DOHH2 (cell line): ENCODE measurements around the gene EHBP1L1.

Experiments used
- H3F3A ChIP-seq: fragments of 200-600 bp; sonication (generic), shearing (Covaris generic); 2 replicates; pipeline ENCODE4 v1.6.0; 2016; ENCODE audit warnings: antibody characterized with exemption, mild to moderate bottlenecking; ENCODE audit not compliant: control insufficient read depth, insufficient read depth
- H3K27ac ChIP-seq: fragments of 200-600 bp; sonication (generic); 2 replicates; pipeline ENCODE4 v1.5.1; 2014; ENCODE audit warnings: low read depth, mild to moderate bottlenecking, low read length, moderate library complexity
- H3K27me3 ChIP-seq: fragments of 200-600 bp; sonication (generic); 2 replicates; pipeline ENCODE4 v1.6.1; 2014; ENCODE audit warnings: mild to moderate bottlenecking, low read length, mixed read lengths; ENCODE audit not compliant: control insufficient read depth
- H3K36me3 ChIP-seq: fragments of 200-600 bp; sonication (generic); 2 replicates; pipeline ENCODE4 v1.6.1; 2014; ENCODE audit warnings: mild to moderate bottlenecking, low read length, moderate library complexity, mixed read lengths; ENCODE audit not compliant: control insufficient read depth
- H3K4me1 ChIP-seq: fragments of 200-600 bp; sonication (generic); 2 replicates; pipeline ENCODE4 v1.6.1; 2014; ENCODE audit warnings: mild to moderate bottlenecking, low read length, mixed read lengths; ENCODE audit not compliant: control insufficient read depth
- H3K4me2 ChIP-seq: fragments of 200-600 bp; sonication (generic); 2 replicates; pipeline ENCODE4 v1.6.0; 2014; ENCODE audit warnings: mild to moderate bottlenecking, low read length, moderate library complexity
- H3K4me3 ChIP-seq: fragments of 200-600 bp; sonication (generic); 2 replicates; pipeline ENCODE4 v1.5.1; 2014; ENCODE audit warnings: mild to moderate bottlenecking, low read length, mixed read lengths
- H3K79me2 ChIP-seq: fragments of 200-600 bp; sonication (generic); 2 replicates; pipeline ENCODE4 v1.6.1; 2014; ENCODE audit warnings: mild to moderate bottlenecking, low read length, mixed read lengths; ENCODE audit not compliant: control insufficient read depth
- H3K9me2 ChIP-seq: fragments of 200-600 bp; sonication (generic); replicated peaks from 2 replicates; pipeline ENCODE4 v1.6.1; 2014; ENCODE audit warnings: mild to moderate bottlenecking, low read length, mixed read lengths; ENCODE audit not compliant: control insufficient read depth
- H3K9me3 ChIP-seq: fragments of 200-600 bp; sonication (generic); 2 replicates; pipeline ENCODE4 v1.6.1; 2014; ENCODE audit warnings: antibody characterized with exemption, low read length, mixed read lengths; ENCODE audit not compliant: control insufficient read depth, insufficient read depth
- H4K20me1 ChIP-seq: fragments of 200-600 bp; sonication (generic); 2 replicates; pipeline ENCODE4 v1.6.0; 2014; ENCODE audit warnings: low read depth, mild to moderate bottlenecking, antibody characterized with exemption, low read length, moderate library complexity; ENCODE audit not compliant: control insufficient read depth, insufficient read depth
- EZH2phosphoT487 ChIP-seq: fragments of 200-600 bp; sonication (generic); IDR thresholded peaks from 2 replicates; pipeline ENCODE4 v1.6.1; 2017; ENCODE audit warnings: borderline replicate concordance, mild to moderate bottlenecking, antibody characterized with exemption, low read length, moderate library complexity, mixed read lengths
- TF ChIP-seq, protein P1 (sequence below): fragments of 200-600 bp; sonication (generic); IDR thresholded peaks from one replicate; pipeline ENCODE4 v1.5.1; 2014; ENCODE audit warnings: antibody characterized with exemption, mild to moderate bottlenecking, low read depth, low read length; ENCODE audit not compliant: poor library complexity, severe bottlenecking

EHBP1L1 gene

DNA sequence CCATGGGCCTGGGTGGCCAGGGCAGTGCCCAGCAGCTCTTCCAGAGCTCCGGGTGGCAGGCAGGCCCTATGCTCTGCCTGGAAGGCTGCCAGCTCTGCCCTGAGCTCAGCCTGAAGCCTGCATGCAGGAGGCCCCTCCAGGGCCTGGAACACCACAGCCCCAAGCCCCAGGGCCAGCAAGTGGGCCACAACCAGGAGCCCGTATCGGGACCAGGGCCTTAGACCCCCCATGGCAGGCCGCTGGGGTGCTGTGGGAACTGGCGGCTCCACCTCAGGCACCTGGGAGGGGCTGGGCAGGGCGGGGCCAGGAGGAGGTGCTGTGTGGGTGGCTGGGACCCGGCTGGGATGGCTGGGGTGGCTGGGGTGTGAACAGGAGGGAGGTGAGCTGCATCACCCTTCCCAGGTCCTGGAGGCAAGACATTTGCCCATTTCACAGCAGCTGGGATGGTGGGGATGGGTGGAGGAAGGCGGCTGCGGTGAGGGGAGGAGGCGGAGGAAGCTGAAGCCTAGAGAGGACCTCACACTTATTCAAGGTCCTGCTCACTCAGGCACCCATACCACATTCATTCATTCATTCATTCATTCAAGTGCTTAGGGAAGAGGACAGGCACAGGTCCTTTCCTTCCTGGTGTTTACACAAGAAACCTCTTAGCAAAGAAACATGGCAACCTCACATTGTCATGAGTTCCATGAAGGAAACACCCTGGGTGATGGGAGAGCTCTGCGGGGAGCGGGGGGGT, 19.9 kb downstream of the EHBP1L1 start, which contains the start of gene KCNK7:
TSS of gene KCNK7 (minus strand) at position 258 of the 739 bp plus-strand sequence. CDS start at position 230, 28 bp downstream.
- peaks cover 8% of the 10 kb centered on the region; the same call in 1 of the 2 replicates for H3K36me3 ChIP-seq
- H3K79me2 ChIP-seq, result no peaks in the 10 kb centered on the region
- H3K4me2 ChIP-seq, result no peak within 1 kb of the TSS
- H3K27me3 ChIP-seq, result no peaks in the 10 kb centered on the region
- H3K4me3 ChIP-seq, result no peak within 1 kb of the TSS
- no peaks in the 10 kb centered on the region for H3K9me2 ChIP-seq
- H3K27ac ChIP-seq, result no peak within 1 kb of the TSS
- no peaks in the 10 kb centered on the region for H3K4me1 ChIP-seq
- TF ChIP-seq EZH2phosphoT487, result no peak
- TF ChIP-seq, protein P1, sequence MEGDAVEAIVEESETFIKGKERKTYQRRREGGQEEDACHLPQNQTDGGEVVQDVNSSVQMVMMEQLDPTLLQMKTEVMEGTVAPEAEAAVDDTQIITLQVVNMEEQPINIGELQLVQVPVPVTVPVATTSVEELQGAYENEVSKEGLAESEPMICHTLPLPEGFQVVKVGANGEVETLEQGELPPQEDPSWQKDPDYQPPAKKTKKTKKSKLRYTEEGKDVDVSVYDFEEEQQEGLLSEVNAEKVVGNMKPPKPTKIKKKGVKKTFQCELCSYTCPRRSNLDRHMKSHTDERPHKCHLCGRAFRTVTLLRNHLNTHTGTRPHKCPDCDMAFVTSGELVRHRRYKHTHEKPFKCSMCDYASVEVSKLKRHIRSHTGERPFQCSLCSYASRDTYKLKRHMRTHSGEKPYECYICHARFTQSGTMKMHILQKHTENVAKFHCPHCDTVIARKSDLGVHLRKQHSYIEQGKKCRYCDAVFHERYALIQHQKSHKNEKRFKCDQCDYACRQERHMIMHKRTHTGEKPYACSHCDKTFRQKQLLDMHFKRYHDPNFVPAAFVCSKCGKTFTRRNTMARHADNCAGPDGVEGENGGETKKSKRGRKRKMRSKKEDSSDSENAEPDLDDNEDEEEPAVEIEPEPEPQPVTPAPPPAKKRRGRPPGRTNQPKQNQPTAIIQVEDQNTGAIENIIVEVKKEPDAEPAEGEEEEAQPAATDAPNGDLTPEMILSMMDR, result no peak
- no peaks in the 10 kb centered on the region for H4K20me1 ChIP-seq
- H3K9me3 ChIP-seq, result no peaks in the 10 kb centered on the region
- H3F3A ChIP-seq, result no peaks in the 10 kb centered on the region

DNA sequence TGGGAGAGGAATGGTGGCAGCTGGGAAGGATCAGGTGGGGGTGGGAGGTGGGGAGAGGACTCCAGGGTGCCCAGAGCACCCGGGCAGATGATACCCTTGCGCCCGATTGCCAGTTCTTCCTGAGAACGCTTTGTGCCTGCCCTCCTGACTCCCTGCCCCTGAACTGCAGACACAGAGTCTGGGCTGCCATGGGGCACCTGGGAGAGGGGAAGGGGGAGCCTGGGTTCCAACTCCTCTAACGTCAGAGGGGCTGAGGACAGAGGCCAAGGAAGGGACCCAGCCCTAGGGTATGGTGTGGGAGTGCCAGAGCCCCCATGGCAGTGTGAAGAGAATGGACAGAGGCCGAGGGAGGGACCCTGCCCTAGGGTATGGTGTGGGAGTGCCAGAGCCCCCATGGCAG, 20.7 kb downstream of the EHBP1L1 start:
- peaks cover 8% of the 10 kb centered on the region; the same call in 1 of the 2 replicates for H3K36me3 ChIP-seq
- no peaks in the 10 kb centered on the region for H3K9me2 ChIP-seq
- H3K27ac ChIP-seq, result no peak overlapping the region
- H3K4me2 ChIP-seq, result no peak overlapping the region
- no peaks in the 10 kb centered on the region for H3K9me3 ChIP-seq
- H3K27me3 ChIP-seq, result no peaks in the 10 kb centered on the region
- TF ChIP-seq, protein P1, result no peak
- no peak for TF ChIP-seq EZH2phosphoT487
- H4K20me1 ChIP-seq, result no peaks in the 10 kb centered on the region
- H3F3A ChIP-seq, result no peaks in the 10 kb centered on the region
- H3K4me1 ChIP-seq, result no peaks in the 10 kb centered on the region
- H3K79me2 ChIP-seq, result no peaks in the 10 kb centered on the region
- H3K4me3 ChIP-seq, result no peak overlapping the region

DNA sequence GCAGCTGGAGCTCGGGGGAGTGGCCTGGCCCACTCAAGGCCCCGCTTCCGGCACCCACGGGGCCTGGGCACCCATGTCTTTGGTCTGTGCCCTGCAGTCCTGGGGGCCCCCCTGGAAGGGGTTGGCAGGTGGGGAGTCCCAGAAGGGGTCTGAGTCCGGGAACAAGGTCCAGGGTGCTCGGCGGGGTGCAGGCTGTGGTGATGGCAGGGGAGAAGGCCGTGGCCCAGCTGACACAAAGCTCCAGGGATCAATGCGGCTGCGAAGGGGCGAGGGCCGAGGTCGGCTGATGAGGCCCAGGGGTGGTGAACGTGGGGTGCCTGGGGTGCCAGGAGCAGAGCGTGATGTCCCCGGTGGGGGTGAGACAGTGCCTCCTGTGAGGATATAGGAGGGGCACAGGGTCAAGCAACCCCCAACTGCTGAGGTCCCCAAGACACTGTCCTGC, 22.4 kb downstream of the EHBP1L1 start:
- no peaks in the 10 kb centered on the region for H3K9me2 ChIP-seq
- no peak overlapping the region for H3K4me2 ChIP-seq
- H4K20me1 ChIP-seq, result no peaks in the 10 kb centered on the region
- H3F3A ChIP-seq, result no peaks in the 10 kb centered on the region
- TF ChIP-seq, protein P1, result no peak
- TF ChIP-seq EZH2phosphoT487, result no peak
- H3K27me3 ChIP-seq, result no peaks in the 10 kb centered on the region
- H3K4me1 ChIP-seq, result peaks cover 6% of the 10 kb centered on the region
- no peak overlapping the region for H3K4me3 ChIP-seq
- no peak overlapping the region for H3K27ac ChIP-seq
- H3K9me3 ChIP-seq, result no peaks in the 10 kb centered on the region
- H3K36me3 ChIP-seq, result peaks cover 8% of the 10 kb centered on the region; the same call in 1 of the 2 replicates
- no peaks in the 10 kb centered on the region for H3K79me2 ChIP-seq
